ENCODE results near the gene CSF3R.
"Not testable (repeated sequence)": the region's sequence is repeated elsewhere in the genome, so short reads cannot be mapped to it uniquely, and the experiment has no call there.

Gene CSF3R

GRCh38 chr1:36481091-36481490 is 1.6 kb downstream of the CSF3R start:
- no peak for DNase-seq

GRCh38 chr1:36480161-36480560 is 2.6 kb downstream of the CSF3R start:
- no peak for DNase-seq

GRCh38 chr1:36479505-36480051 is 3.1 kb downstream of the CSF3R start:
- DNase-seq = no peak

- not testable (repeated sequence) for DNase-seq
These were observed 5.1 kb downstream of the CSF3R start for GRCh38 chr1:36477615-36478014.

- DNase-seq = no peak
These were observed 5.8 kb downstream of the CSF3R start for GRCh38 chr1:36476945-36477344.

GRCh38 chr1:36475910-36476604 is 6.7 kb downstream of the CSF3R start:
- no peak for DNase-seq

- no peak for DNase-seq
These were observed 7.4 kb downstream of the CSF3R start for GRCh38 chr1:36475341-36475740.

- no peak for DNase-seq
These were observed 10.1 kb downstream of the CSF3R start for GRCh38 chr1:36472656-36473055.

- DNase-seq = no peak
These were observed 10.7 kb downstream of the CSF3R start for GRCh38 chr1:36471830-36472641.

GRCh38 chr1:36469163-36469562 is 13.6 kb downstream of the CSF3R start:
- DNase-seq = no peak

GRCh38 chr1:36467700-36468455 is 14.8 kb downstream of the CSF3R start:
- DNase-seq = no peak

GRCh38 chr1:36467027-36467410 is 15.7 kb downstream of the CSF3R start:
- DNase-seq = no peak

- no peak for DNase-seq
These were observed 16.2 kb downstream of the CSF3R start for GRCh38 chr1:36466370-36467026.

- no peak for DNase-seq
These were observed 16.9 kb downstream of the CSF3R start for GRCh38 chr1:36465731-36466369.

- no peak for DNase-seq
These were observed 17.9 kb downstream of the CSF3R start for GRCh38 chr1:36464605-36465393.

- DNase-seq = peak; percentile 92
These were observed 18.7 kb downstream of the CSF3R start, which contains the start of gene MRPS15 for GRCh38 chr1:36463803-36464604. TSS of gene MRPS15 (minus strand) at chr1:36464384. CDS start at chr1:36464275, 109 bp downstream.

- DNase-seq = no peak
These were observed 19.3 kb downstream of the CSF3R start for GRCh38 chr1:36463463-36463802.

GRCh38 chr1:36458910-36459309 is 23.8 kb downstream of the CSF3R start:
- no peak for DNase-seq

- DNase-seq = no peak
These were observed 25.0 kb downstream of the CSF3R start for GRCh38 chr1:36457691-36458090.

GRCh38 chr1:36456391-36456928 is 26.3 kb downstream of the CSF3R start:
- DNase-seq = no peak

Data from kidney glomerular epithelial cell (primary cell).